Measurements from ENCODE around the gene ARPC4. TPM values are rescaled to one million over a fixed set of nuclear protein-coding genes. Genes with fewer than 3 reads are reported as not detected.

ARPC4 gene
- polyA plus RNA-seq, 1 experiment, result 200 TPM

- CTCF ChIA-PET, result no interaction called here
- POLR2A ChIA-PET, result interaction anchor here (0.6 kb wide), 1 partner anchor 26 kb away, joined by 3 read pairs; no protein-coding TSS in a partner anchor
- no peaks in the 10 kb centered on the region for H3K9me3 ChIP-seq (ENCODE audit: control insufficient read depth, insufficient read depth, low read length)
- H3K4me3 ChIP-seq (ENCODE audit: low read depth, low read length), result no peak overlapping the region
- DNase-seq (ENCODE audit: low read depth, low spot score), result no peak
- no peaks in the 10 kb centered on the region for H3K27me3 ChIP-seq (ENCODE audit: control insufficient read depth, insufficient read depth, low read length)
- H3K27ac ChIP-seq (ENCODE audit: low read depth, low read length), result no peak overlapping the region
- TF ChIP-seq, protein P1, sequence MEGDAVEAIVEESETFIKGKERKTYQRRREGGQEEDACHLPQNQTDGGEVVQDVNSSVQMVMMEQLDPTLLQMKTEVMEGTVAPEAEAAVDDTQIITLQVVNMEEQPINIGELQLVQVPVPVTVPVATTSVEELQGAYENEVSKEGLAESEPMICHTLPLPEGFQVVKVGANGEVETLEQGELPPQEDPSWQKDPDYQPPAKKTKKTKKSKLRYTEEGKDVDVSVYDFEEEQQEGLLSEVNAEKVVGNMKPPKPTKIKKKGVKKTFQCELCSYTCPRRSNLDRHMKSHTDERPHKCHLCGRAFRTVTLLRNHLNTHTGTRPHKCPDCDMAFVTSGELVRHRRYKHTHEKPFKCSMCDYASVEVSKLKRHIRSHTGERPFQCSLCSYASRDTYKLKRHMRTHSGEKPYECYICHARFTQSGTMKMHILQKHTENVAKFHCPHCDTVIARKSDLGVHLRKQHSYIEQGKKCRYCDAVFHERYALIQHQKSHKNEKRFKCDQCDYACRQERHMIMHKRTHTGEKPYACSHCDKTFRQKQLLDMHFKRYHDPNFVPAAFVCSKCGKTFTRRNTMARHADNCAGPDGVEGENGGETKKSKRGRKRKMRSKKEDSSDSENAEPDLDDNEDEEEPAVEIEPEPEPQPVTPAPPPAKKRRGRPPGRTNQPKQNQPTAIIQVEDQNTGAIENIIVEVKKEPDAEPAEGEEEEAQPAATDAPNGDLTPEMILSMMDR (IDR thresholded peaks at IDR 0.05; ENCODE audit: low read depth, low read length), result no peak
Measured at GRCh38 chr3:9762871-9763270, 30.0 kb upstream of the ARPC4 start.

DNA sequence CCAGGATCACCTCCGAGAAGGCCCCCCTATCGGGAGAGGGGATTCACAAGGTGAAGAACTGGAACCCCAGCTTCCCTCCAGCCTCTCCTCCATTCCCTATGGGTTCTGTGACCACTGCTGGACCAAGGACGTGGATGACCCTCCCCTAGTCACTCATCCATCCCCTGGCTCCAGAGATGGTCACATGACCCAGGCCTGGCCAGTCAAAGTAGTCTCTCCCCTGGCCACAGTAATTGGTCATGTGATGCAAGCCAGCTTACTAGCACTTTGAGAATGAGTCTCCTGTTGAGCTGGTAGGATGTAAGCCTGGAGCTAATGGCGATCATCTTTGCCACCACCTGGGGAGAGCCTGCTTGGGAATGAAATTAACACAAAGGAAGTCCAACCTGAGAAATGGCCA, 27.0 kb upstream of the ARPC4 start:
- no peak for DNase-seq (ENCODE audit: low read depth, low spot score)
- H3K4me3 ChIP-seq (ENCODE audit: low read depth, low read length), result no peak overlapping the region
- TF ChIP-seq, protein P1 (IDR thresholded peaks at IDR 0.05; ENCODE audit: low read depth, low read length), result no peak
- H3K27ac ChIP-seq (ENCODE audit: low read depth, low read length), result no peak overlapping the region
- no peaks in the 10 kb centered on the region for H3K27me3 ChIP-seq (ENCODE audit: control insufficient read depth, insufficient read depth, low read length)
- ChIA-PET CTCF (no interaction called here), POLR2A (interaction anchor here (1.2 kb wide), 1 partner anchor 27 kb away, joined by 3 read pairs; the partner anchor contains the start of gene ARPC4)
- no peaks in the 10 kb centered on the region for H3K9me3 ChIP-seq (ENCODE audit: control insufficient read depth, insufficient read depth, low read length)

- DNase-seq (ENCODE audit: low read depth, low spot score), result no peak
- H3K27me3 ChIP-seq (ENCODE audit: control insufficient read depth, insufficient read depth, low read length), result no peaks in the 10 kb centered on the region
- TF ChIP-seq, protein P1 (IDR thresholded peaks at IDR 0.05; ENCODE audit: low read depth, low read length), result no peak
- CTCF ChIA-PET, result interaction anchor here (1.1 kb wide), 1 partner anchor 35 kb away, joined by 4 read pairs; no protein-coding TSS in a partner anchor
- no peak overlapping the region for H3K4me3 ChIP-seq (ENCODE audit: low read depth, low read length)
- no peaks in the 10 kb centered on the region for H3K9me3 ChIP-seq (ENCODE audit: control insufficient read depth, insufficient read depth, low read length)
- POLR2A ChIA-PET, result interaction anchor here (0.6 kb wide), 1 partner anchor 348 kb away, joined by 5 read pairs; no protein-coding TSS in a partner anchor
- H3K27ac ChIP-seq (ENCODE audit: low read depth, low read length), result no peak overlapping the region
Measured at GRCh38 chr3:9767418-9767817, 25.5 kb upstream of the ARPC4 start.

DNA sequence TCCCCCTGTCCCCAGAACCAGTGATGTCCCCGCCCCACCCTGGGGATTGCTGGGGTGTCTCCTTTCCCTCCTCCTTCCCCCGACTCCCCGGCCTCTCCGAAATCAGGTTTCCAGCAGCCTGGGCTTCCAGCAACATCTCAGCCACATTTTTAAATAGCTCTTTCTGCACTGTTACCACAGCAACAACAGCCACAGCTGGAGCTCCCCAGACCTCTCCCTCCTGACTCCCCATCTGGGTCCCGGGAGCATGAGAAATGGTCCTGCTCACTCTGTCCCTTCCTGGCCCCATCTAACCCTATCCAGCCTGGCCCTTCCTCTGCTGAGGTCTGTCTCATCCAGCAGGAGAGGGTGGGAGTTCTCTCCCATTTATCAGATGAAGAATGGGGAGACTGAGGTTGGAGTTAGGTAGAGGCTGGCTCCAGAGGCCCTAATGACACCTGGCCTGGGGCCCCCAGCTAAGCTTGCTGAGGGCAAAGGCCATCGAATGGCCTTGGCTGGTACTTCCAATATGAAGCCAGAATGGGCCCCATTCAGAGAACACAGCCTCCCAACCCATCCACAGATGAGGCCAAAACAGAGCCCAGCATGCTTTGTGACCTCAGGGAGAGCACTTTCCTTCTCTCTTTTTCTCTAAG, 24.6 kb upstream of the ARPC4 start:
- TF ChIP-seq, protein P1 (IDR thresholded peaks at IDR 0.05; ENCODE audit: low read depth, low read length), result no peak
- POLR2A ChIA-PET, result interaction anchor here (1.5 kb wide), 2 partner anchors 12 to 24 kb away, joined by 5 to 7 read pairs; partner anchors contain the start of genes ARPC4 and TADA3
- DNase-seq (ENCODE audit: low read depth, low spot score), result no peak
- Histone ChIP-seq H3K27me3 (ENCODE audit: control insufficient read depth, insufficient read depth, low read length) (no peaks in the 10 kb centered on the region), H3K9me3 (ENCODE audit: control insufficient read depth, insufficient read depth, low read length) (no peaks in the 10 kb centered on the region), H3K4me3 (ENCODE audit: low read depth, low read length) (no peak overlapping the region), H3K27ac (ENCODE audit: low read depth, low read length) (no peak overlapping the region)
- CTCF ChIA-PET, result interaction anchor here (1.0 kb wide), 1 partner anchor 52 kb away, joined by 3 read pairs; no protein-coding TSS in a partner anchor

DNA sequence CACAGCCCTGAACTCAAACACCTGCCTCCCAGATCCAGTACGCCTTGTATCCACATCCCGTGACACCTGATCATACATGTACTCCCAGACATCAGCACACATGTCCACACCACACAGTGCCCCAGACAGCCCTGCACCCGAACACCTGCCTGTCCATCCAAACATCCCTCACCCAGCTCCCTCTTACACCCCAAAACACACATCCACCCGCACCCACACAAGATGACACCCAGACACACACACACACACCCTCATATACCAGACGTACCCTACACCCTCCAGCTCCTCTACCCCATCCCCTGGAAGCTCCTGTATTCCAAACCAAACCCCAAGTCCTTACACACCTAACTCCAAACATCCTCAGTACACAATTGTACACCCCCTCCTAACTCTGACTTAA, 23.9 kb upstream of the ARPC4 start:
- Histone ChIP-seq H3K27me3 (ENCODE audit: control insufficient read depth, insufficient read depth, low read length) (no peaks in the 10 kb centered on the region), H3K9me3 (ENCODE audit: control insufficient read depth, insufficient read depth, low read length) (no peaks in the 10 kb centered on the region), H3K4me3 (ENCODE audit: low read depth, low read length) (peak overlapping the region; percentile 67), H3K27ac (ENCODE audit: low read depth, low read length) (no peak overlapping the region)
- CTCF ChIA-PET, result interaction anchor here (1.0 kb wide), 1 partner anchor 53 kb away, joined by 3 read pairs; no protein-coding TSS in a partner anchor
- TF ChIP-seq, protein P1 (IDR thresholded peaks at IDR 0.05; ENCODE audit: low read depth, low read length), result no peak
- no peak for DNase-seq (ENCODE audit: low read depth, low spot score)
- POLR2A ChIA-PET, result interaction anchor here (0.5 to 1.5 kb wide), 3 partner anchors 13 to 309 kb away, joined by 3 to 7 read pairs (median 5); partner anchors contain the start of genes ARPC4 and TADA3

Data from AG04450 (cell line).